Hepatocyte (in vitro differentiated cells): Measurements from ENCODE around the gene CLN3.

Source experiments
- CTCF ChIP-seq: fragments of 200-600 bp; sonication (generic); IDR thresholded peaks from 2 replicates; pipeline ENCODE4 v1.5.1; 2016; ENCODE audit warnings: antibody characterized with exemption, mild to moderate bottlenecking; ENCODE audit not compliant: poor library complexity
- EZH2 ChIP-seq: fragments of 200-600 bp; sonication (generic); IDR thresholded peaks from 2 replicates; pipeline ENCODE4 v1.6.1; 2016; ENCODE audit warnings: antibody characterized with exemption, mild to moderate bottlenecking, borderline replicate concordance

- TF ChIP-seq CTCF = no peak
- no peak for TF ChIP-seq EZH2
Observed at GRCh38 chr16:28527985-28528384, 36.1 kb upstream of the CLN3 start.
